ENCODE measurements around the gene EGFL7. TPM values are rescaled to one million over a fixed set of nuclear protein-coding genes. Genes with fewer than 3 reads are reported as not detected.

EGFL7 gene
- total RNA-seq, 1 donor from 2014 or later: 7.0 TPM

GRCh38 chr9:136644593-136645351, 17.9 kb upstream of the EGFL7 start:
- DNase-seq (ENCODE audit: low spot score): no peak
- H3K27ac Mint-ChIP-seq (ENCODE audit: unreplicated experiment): no peak overlapping the region
- peaks cover 6% of the 10 kb centered on the region for H3K4me1 Mint-ChIP-seq (ENCODE audit: low read depth)
- no peaks in the 10 kb centered on the region for H3K9me3 Mint-ChIP-seq (ENCODE audit: low read depth)
- peaks cover 8% of the 10 kb centered on the region for H3K27me3 Mint-ChIP-seq (ENCODE audit: low read depth)
- no peak overlapping the region for H3K4me3 Mint-ChIP-seq (ENCODE audit: unreplicated experiment)
- no peaks in the 10 kb centered on the region for H3K36me3 Mint-ChIP-seq (ENCODE audit: low read depth)
- TF ChIP-seq CTCF (IDR thresholded peaks at IDR 0.05): peak; percentile 88

GRCh38 chr9:136645352-136645902, 17.3 kb upstream of the EGFL7 start:
- peaks cover 6% of the 10 kb centered on the region for H3K4me1 Mint-ChIP-seq (ENCODE audit: low read depth)
- peaks cover 4% of the 10 kb centered on the region for H3K27me3 Mint-ChIP-seq (ENCODE audit: low read depth)
- no peak overlapping the region for H3K27ac Mint-ChIP-seq (ENCODE audit: unreplicated experiment)
- no peaks in the 10 kb centered on the region for H3K36me3 Mint-ChIP-seq (ENCODE audit: low read depth)
- no peak for TF ChIP-seq CTCF (IDR thresholded peaks at IDR 0.05)
- H3K9me3 Mint-ChIP-seq (ENCODE audit: low read depth): no peaks in the 10 kb centered on the region
- DNase-seq (ENCODE audit: low spot score): no peak
- no peak overlapping the region for H3K4me3 Mint-ChIP-seq (ENCODE audit: unreplicated experiment)

- no peaks in the 10 kb centered on the region for H3K36me3 Mint-ChIP-seq (ENCODE audit: low read depth)
- no peak overlapping the region for H3K27ac Mint-ChIP-seq (ENCODE audit: unreplicated experiment)
- TF ChIP-seq CTCF (IDR thresholded peaks at IDR 0.05): no peak
- H3K27me3 Mint-ChIP-seq (ENCODE audit: low read depth): peaks cover 2% of the 10 kb centered on the region
- H3K4me1 Mint-ChIP-seq (ENCODE audit: low read depth): peaks cover 6% of the 10 kb centered on the region
- no peak for DNase-seq (ENCODE audit: low spot score)
- H3K4me3 Mint-ChIP-seq (ENCODE audit: unreplicated experiment): no peak overlapping the region
- H3K9me3 Mint-ChIP-seq (ENCODE audit: low read depth): no peaks in the 10 kb centered on the region
Measured at GRCh38 chr9:136645903-136646754, 16.6 kb upstream of the EGFL7 start.

- H3K27me3 Mint-ChIP-seq (ENCODE audit: low read depth): peaks cover 2% of the 10 kb centered on the region
- no peak for DNase-seq (ENCODE audit: low spot score)
- TF ChIP-seq CTCF (IDR thresholded peaks at IDR 0.05): no peak
- no peak overlapping the region for H3K27ac Mint-ChIP-seq (ENCODE audit: unreplicated experiment)
- H3K4me3 Mint-ChIP-seq (ENCODE audit: unreplicated experiment): no peak overlapping the region
- peaks cover 6% of the 10 kb centered on the region for H3K4me1 Mint-ChIP-seq (ENCODE audit: low read depth)
- no peaks in the 10 kb centered on the region for H3K9me3 Mint-ChIP-seq (ENCODE audit: low read depth)
- no peaks in the 10 kb centered on the region for H3K36me3 Mint-ChIP-seq (ENCODE audit: low read depth)
Measured at GRCh38 chr9:136646827-136647711, 15.6 kb upstream of the EGFL7 start.
